Fibroblast of skin of scalp (primary cell): ENCODE measurements around the gene SMURF2.
A peak's percentile ranks its signal among the peaks of the same experiment; 100 is the strongest.

Experiments used
- DNase-seq: peaks from one replicate; pipeline ENCODE4 v3.0.0-alpha.2; 2013

Gene SMURF2

GRCh38 chr17:64536913-64537312 is 125.2 kb downstream of the SMURF2 start:
- no peak for DNase-seq

GRCh38 chr17:64535357-64535756 is 126.8 kb downstream of the SMURF2 start:
- no peak for DNase-seq

GRCh38 chr17:64534187-64534586 is 127.9 kb downstream of the SMURF2 start:
- peak; percentile 14 for DNase-seq

- DNase-seq, result no peak
These were observed 128.3 kb downstream of the SMURF2 start for GRCh38 chr17:64533784-64534183.

- no peak for DNase-seq
These were observed 129.7 kb downstream of the SMURF2 start for GRCh38 chr17:64532409-64532808.

- peak; percentile 34 for DNase-seq
These were observed 130.1 kb downstream of the SMURF2 start for GRCh38 chr17:64531955-64532371.

GRCh38 chr17:64529221-64529620 is 132.9 kb downstream of the SMURF2 start:
- no peak for DNase-seq

- no peak for DNase-seq
These were observed 134.2 kb downstream of the SMURF2 start for GRCh38 chr17:64527914-64528313.

- no peak for DNase-seq
These were observed 141.7 kb downstream of the SMURF2 start for GRCh38 chr17:64520359-64520758.

GRCh38 chr17:64519601-64520000 is 142.5 kb downstream of the SMURF2 start:
- DNase-seq, result no peak

- no peak for DNase-seq
These were observed 146.3 kb downstream of the SMURF2 start for GRCh38 chr17:64515829-64516228.

- DNase-seq, result no peak
These were observed 146.7 kb downstream of the SMURF2 start for GRCh38 chr17:64515419-64515818.

- no peak for DNase-seq
These were observed 152.9 kb downstream of the SMURF2 start for GRCh38 chr17:64509179-64509578.

- DNase-seq, result no peak
These were observed 153.4 kb downstream of the SMURF2 start for GRCh38 chr17:64508683-64509082.

- DNase-seq, result peak; percentile 71
These were observed 154.7 kb downstream of the SMURF2 start for GRCh38 chr17:64507413-64507782.

- DNase-seq, result peak; percentile 99
These were observed 155.3 kb downstream of the SMURF2 start, which contains the start of gene CEP95 for GRCh38 chr17:64506576-64507412. Gene CEP95, plus strand, starts transcription at chr17:64506977. Its CDS starts 121 bp downstream, at chr17:64507098.

- peak; percentile 97 for DNase-seq
These were observed 155.9 kb downstream of the SMURF2 start, which contains the start of gene DDX5 for GRCh38 chr17:64506201-64506575. Gene DDX5, minus strand, starts transcription at chr17:64506289. Its CDS starts 170 bp downstream, at chr17:64506119.

GRCh38 chr17:64505340-64506200 is 156.5 kb downstream of the SMURF2 start:
- peak; percentile 93 for DNase-seq

- peak; percentile 36 for DNase-seq
These were observed 157.3 kb downstream of the SMURF2 start for GRCh38 chr17:64504769-64505339.

GRCh38 chr17:64503821-64504768 is 158.0 kb downstream of the SMURF2 start:
- DNase-seq, result no peak

- DNase-seq, result no peak
These were observed 158.8 kb downstream of the SMURF2 start for GRCh38 chr17:64503341-64503740.

- no peak for DNase-seq
These were observed 159.3 kb downstream of the SMURF2 start for GRCh38 chr17:64502809-64503208.
